GM12873 (cell line): ENCODE results near the gene PPT2.

Experiments
- TF ChIP-seq, protein P1 (sequence below): IDR thresholded peaks from 2 replicates; pipeline ENCODE4 v1.5.1; 2012; ENCODE audit warnings: low read depth, mild to moderate bottlenecking, moderate library complexity, low read length, control low read depth; ENCODE audit not compliant: insufficient read depth; ENCODE audit errors: missing control alignments

The PPT2 gene

DNA sequence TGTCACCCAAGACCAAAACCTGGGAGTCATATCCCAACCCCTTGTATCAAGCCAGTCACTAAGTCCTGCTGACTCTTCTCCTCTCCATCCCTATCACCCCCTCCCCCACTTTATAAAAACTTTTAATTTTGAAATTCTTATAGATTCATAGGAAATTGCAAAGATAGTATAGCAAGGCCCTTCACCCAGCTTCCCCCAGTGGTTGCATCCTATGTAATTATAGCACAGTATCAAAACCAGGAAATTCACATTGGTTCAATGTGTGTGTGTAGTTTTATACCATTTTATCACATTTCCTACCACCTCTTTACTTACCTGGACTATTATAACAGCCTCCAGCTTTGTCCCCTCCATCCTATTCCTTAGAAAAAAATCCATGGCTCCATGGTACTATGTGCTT lies 4.1 kb downstream of the PPT2 start:
- TF ChIP-seq, protein P1, sequence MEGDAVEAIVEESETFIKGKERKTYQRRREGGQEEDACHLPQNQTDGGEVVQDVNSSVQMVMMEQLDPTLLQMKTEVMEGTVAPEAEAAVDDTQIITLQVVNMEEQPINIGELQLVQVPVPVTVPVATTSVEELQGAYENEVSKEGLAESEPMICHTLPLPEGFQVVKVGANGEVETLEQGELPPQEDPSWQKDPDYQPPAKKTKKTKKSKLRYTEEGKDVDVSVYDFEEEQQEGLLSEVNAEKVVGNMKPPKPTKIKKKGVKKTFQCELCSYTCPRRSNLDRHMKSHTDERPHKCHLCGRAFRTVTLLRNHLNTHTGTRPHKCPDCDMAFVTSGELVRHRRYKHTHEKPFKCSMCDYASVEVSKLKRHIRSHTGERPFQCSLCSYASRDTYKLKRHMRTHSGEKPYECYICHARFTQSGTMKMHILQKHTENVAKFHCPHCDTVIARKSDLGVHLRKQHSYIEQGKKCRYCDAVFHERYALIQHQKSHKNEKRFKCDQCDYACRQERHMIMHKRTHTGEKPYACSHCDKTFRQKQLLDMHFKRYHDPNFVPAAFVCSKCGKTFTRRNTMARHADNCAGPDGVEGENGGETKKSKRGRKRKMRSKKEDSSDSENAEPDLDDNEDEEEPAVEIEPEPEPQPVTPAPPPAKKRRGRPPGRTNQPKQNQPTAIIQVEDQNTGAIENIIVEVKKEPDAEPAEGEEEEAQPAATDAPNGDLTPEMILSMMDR, result no peak

DNA sequence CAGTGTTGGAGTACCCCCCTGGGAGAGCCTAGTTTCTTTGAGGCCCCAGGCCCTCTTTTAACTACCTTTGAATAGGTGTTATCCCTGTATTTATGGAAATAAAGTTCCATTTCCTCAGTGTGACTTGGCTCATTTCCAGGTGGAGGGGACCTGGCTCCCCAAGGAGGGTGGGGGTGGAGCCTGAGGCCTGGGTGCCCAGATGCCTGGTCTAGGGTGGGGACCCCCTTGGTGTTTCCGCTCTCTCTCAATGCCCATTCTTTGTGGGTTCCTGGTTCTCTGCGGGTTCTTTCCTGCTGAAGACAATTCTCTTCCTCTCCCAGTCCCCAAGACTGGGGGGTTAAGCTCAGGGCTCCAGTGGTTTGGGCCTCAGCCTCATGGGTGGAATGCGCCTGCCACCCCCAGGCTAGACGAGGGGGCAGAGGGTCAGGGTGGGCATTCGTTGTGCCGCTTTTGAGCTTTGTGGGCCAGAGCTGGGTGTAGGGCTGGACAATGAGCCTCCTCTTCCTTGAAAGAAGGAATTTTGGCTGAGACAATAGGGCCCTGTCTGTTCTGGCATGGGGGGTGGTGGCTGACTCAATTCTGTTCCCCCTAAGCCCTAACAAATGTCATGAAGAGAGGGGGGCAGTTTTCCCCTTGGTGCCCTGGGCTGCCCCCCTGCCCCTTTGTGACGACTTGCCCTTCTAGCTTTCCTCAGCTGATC lies 9.8 kb downstream of the PPT2 start:
- TF ChIP-seq, protein P1, result no peak

DNA sequence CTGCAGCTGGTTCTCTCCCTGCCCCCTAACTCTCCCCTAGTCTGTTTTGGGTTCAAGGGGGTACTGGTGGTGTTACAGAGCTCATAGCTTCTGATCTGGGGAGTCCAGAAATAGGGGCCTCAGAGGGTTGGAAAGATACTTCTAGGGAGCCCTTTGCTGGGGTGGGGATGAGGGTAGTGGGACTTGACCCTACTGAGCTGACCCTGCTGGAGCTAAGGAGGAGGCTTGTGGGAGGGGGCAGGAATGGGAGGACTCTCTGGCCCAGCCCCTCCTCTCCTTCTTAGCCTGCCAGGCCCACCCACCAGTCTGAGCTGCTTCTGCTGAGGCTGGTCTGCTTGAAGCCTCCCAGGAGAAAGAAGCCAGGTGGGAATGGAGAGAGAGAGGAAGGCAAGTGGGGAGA lies 10.4 kb downstream of the PPT2 start, which contains the start of gene EGFL8:
Gene EGFL8 (plus strand): TSS at position 301 of the 400 bp plus-strand sequence. CDS start 1,571 bp downstream, outside the sequence.
- TF ChIP-seq, protein P1, result no peak

DNA sequence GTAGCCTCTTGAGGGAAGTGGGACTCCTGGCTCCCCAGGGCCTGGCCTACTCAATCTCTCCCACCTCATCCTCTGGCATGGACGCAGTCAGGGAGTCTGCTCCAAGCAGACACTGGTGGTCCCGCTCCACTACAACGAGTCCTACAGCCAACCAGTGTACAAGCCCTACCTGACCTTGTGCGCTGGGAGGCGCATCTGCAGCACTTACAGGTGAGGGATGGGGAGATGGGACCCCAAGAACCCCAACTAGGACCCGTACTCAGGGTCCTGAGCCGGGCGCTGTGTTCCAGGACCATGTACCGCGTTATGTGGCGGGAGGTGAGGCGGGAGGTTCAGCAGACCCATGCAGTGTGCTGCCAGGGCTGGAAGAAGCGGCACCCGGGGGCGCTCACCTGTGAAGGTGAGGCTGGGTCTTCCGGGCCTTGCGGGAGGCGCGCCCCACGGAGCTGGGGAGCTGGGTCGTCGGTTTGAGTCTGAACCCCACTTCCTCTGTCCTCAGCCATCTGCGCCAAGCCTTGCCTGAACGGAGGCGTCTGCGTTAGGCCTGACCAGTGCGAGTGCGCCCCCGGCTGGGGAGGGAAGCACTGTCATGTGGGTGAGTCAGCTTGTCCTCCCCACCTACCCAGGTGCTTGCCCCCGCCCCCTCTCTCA lies 12.6 kb downstream of the PPT2 start:
- TF ChIP-seq, protein P1, result no peak

DNA sequence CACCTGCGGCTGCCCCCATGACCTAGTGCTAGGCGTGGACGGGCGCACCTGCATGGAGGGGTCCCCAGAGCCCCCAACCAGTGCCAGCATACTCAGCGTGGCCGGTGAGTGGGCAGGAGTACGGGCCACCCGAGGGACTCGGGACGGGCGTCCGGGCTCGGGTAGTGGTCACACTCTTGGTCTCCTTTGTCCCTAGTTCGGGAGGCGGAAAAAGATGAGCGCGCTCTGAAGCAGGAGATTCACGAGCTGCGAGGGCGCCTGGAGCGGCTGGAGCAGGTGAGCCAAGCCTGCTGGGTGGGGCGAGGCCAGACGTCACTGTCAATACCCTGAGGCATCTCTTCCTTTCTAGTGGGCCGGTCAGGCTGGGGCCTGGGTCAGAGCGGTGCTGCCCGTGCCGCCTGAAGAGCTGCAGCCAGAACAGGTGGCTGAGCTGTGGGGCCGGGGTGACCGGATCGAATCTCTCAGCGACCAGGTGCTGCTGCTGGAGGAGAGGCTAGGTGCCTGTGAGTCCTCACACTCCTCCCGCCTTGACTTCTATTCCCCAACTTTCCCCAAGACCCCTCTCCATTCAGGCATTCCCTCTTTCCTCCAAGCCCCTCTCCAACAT lies 13.3 kb downstream of the PPT2 start:
- TF ChIP-seq, protein P1, result no peak

DNA sequence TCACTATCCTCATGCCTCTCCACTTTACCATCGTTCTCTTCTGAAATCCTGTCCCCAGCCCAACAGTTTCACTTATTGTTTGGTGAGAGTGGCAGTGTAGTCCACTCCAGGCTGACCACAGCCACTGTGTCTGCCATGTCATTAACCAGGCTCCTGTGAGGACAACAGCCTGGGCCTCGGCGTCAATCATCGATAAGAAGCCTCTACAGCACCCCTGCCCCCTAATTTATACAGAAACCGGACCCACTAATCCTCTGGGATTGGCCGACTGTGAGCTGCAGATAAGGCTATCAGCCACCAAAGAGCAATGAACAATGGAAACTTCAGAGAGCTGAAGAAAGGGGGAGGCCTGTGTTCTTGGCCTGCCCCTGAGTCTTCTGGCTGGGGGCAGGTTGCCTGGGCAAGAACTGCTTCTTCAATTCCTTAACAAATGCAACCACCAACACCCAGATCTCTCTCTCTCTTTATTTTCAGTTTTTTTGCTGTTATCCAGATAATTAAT lies 13.9 kb downstream of the PPT2 start:
- TF ChIP-seq, protein P1, result no peak

DNA sequence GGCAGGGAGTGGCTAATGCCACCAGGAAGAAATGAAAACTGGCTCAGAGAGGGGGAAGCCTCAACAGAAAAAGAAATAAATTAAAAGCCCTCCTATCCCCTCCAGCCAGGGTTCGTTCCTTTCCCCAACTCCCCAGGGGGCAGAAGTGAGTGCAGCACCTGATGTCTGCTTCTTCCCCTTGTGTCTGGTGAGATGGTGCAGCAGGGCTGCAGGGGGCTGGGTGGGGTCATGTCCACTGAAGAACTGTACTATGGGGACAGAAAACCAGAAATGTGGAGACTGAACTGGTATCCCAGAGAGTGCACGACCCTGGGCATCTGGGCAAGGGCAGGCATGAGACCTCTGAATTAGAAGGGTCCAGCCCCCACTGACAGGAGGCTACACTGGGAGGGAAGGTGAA lies 14.4 kb downstream of the PPT2 start:
- TF ChIP-seq, protein P1, result no peak
